Stimulated activated CD4-positive, alpha-beta T cell treated with anti-CD3 and anti-CD28 coated beads, TNF-alpha, amount 100 ng/mL, for 24 hours (primary cell): ENCODE measurements around the gene NPTXR.

Experiments used
- DNase-seq, 3 experiments: peaks; one replicate each; pipeline ENCODE4 v3.0.0-alpha.2; 2020; ENCODE audit warnings: low read depth in 3 of 3

NPTXR gene

DNA sequence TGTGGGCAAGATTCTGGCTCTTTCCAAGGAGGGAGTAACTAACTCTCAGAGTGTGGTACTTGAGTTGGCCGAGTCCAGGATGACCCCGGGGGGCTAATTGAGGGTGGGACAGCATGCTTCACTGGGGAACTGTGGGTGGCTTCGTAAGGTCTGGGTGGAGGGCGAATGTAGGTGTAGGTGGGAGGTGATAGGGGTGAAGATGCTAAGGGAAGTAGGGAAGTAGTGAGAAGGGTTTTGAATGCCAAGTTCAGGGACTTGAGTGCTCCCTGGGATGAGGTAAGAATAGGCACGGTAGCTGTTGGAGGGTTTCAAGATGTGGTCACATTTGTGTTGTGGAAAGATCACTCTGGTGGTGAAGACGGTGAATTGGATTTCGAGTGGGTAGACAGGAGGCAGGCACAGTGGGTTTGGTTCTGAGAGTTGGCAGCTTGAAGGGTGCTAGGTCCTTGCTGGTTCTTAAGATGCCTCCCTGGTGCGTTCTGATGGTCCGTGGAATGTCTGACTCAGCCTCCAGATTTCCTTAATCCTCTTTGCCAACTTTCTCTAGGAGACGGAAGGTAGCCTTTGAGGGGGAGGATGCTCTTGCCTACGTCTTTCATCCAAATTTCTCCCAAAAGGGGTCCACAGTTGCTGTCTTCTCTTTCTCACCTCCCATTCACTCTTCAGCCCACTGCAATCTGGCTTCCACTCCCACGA is 47.4 kb downstream of the NPTXR start:
- DNase-seq, result no peak

DNA sequence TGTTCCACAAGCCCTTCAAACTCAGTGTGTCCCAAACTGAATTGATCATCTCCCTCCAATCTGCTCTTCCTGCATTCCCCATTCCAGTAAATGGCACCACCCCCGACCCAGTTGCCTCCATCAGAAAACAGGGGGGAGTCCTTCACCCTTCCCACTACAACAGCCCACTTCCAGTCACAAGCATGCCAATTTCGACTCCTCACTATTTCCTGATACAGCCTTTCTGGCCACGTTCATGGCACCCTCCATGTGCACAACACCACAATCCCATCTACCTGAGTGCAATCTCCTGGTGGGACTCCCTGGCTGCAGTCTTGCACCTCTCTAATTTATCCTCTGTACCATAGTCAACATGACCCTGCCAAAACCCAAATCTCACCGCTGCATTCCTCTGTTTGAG is 48.3 kb downstream of the NPTXR start:
- no peak for DNase-seq

DNA sequence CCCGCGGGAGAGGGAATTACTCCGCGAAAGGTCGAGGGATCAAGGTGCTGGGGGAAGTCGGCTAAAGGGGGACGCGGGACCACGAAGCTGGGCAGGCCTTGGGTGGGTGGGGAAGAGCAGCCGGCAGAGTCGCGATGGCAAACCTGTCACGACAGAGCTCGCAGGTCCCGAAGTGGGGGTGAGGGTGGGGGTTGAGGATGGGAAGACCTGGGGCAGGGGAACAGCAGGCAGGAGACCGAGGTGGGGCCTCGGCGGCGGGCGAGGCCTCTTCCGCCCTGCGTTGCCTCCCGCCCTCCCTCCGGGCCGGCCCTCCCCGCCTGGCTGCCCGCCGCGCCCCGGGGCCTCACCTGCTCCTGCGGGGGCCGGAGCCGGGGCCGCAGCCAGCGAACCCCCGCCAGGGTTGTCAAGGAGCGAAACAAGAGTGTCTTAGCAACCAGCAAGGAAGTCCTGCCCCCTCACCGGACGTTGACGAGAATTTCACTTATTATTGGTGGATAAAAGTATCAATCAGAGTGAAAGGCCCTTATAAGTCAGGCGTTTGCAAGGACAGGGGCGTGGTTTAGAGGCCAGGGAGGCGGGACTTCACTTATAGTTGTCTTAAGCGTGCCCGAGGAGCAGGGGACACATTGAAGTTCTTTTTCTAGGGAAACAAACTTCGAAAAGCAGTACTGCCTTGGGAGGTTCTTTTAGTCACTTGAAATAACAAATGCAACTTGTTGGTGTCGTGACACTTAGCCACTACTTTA is 49.9 kb downstream of the NPTXR start, which contains the start of gene DNAL4:
Gene DNAL4, minus strand, starts transcription at position 423 of the 746 bp plus-strand sequence. CDS start 11,412 bp downstream, outside the sequence.
- peak; percentile 77 to 93 (median 91) for DNase-seq

DNA sequence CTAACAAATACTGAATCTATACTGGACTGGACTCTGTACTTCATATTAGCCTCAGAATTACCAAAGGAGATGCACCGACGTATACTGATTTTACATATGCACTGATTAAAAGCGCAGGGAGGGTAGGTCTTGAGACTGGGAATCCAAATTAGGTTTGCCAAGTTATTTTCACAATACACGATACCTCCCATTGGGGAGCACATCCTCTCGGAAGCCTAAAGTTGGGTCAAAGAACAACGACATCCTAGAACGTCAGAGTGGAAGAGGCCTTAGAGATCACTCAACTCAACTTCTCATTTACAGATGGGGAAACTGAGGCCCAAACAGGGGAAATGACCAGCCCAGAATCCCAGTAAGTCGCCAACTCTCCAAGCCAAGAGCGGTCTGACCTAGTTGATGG is 50.5 kb downstream of the NPTXR start:
- DNase-seq, result no peak

DNA sequence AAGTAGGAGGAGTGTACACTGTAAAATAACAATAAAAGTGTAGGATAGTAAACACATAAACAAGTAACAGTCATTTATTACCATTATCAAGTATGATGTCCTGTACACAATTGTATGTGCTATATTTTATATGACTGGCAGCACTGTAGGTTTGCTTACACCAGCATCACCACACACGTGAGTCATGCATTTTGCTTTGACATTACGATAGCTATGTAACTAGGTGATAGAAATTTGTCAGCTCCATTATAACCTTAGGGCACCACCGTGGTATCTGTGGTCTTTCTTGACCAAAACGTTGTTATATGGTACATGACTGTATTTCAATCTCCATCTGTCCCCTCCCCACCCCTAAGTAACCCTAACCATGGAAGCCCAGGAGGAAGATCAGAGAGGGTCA is 51.0 kb downstream of the NPTXR start:
- DNase-seq, result no peak

DNA sequence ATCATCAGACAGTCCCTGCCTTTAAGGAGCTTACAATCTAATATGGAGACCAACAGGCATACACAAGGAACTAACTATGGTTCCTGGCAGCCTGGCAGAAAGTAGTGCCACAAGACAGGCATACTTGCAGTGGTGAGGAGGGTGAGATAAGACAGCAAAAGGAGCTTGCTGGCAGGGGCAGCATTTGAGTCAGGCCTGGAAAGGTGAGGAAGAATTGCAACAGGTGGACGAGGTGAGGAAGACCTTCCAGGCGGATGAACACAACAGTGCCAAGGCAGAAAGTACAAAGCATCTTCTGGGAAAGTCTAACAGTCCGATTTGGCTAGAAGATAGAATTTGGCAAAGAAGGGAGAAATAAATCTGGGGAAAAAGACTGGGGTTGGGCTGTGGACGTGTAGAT is 54.2 kb downstream of the NPTXR start:
- no peak for DNase-seq

DNA sequence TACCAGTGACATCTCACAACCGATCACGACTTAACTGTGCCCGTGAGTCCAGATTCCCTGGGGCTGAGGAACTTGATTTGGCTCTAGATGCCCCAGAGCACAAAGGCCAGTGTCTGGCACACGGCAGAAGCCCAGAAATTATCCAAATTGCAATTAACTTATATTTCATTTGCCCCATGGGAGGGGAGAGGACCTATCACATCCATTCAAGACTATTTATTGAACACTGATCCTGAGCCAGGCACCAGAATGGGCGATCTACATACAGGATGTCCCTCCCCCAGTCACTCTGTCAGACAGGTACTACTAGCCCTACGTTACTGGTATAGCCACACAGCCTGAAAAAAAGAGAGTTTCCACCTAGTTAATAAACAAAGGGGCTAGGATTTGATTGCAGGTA is 55.0 kb downstream of the NPTXR start:
- DNase-seq, result no peak

DNA sequence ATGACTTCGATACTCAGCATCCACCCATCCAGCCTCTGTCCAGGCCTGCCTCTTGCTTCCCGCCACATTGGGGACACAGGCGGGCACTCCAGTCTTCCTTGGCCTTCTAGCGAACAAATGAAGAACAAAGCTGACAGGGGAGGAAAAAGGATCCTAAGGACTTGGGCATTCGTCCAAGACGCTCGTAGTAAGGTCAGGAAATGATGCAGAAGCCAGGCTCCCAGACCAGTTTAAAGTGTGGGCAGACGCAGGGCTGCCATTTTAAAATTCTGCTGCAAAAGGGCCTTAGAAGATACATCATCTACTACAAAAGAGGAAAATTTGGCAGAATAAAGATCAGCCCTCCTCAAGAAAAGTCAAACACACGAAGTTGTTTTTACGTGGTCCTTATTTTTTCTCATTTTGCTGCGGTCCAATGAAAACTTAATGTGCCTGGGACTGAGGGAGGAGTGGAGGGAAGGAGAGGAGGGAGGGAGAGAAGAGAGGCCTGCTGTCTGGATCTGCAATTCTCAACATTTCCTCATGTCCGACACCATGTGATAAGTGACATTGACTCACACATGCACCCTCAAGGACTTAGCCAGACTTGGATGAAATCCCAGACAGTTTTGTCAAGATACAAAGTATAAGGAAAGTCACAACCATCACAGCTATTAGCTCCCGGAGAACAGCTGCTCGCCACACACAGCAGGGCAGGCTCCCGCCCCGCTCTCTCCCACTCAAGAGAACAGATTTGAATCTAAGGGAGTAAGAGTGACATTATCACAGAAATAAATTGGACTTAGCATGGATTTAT is 55.6 kb downstream of the NPTXR start:
- no peak for DNase-seq

DNA sequence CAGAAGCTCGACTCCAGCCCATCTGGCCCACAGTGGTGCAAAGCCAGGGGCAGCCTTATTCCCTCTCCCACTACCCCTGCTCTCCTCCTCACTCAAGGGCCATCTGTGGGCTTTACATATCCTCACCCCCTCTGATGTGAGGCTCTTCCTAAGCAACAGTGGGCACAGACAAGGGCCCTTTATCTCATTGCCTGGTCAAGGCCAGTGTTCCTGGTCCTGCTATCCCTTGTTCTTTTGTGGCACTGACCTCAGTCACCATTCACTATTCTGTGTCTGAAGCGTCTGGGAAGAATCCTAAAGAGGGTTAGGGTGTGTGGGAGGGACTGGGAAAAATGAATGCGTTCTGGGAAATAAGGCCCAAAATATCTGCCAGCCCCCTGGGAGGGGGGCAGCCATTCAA is 57.2 kb downstream of the NPTXR start:
- DNase-seq, result no peak

DNA sequence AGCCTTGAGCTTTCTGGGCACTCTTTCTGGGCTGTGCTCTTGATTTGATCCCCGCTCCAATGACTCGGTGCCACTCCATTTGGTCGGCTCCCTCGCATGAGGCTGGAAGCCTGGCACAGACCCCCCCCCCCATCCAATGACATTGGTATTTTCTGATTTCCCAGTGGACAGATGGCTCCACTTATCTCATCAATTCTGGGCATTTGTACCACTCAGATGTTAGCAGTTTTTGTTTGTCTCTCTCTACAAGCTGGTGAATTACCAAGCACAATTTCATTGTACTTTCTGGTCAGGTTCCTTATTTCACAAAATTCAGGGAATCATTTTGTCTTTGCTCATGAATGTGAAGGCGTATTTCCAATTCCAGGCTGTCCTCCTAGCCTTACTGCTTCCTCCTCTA is 59.0 kb downstream of the NPTXR start:
- no peak for DNase-seq

DNA sequence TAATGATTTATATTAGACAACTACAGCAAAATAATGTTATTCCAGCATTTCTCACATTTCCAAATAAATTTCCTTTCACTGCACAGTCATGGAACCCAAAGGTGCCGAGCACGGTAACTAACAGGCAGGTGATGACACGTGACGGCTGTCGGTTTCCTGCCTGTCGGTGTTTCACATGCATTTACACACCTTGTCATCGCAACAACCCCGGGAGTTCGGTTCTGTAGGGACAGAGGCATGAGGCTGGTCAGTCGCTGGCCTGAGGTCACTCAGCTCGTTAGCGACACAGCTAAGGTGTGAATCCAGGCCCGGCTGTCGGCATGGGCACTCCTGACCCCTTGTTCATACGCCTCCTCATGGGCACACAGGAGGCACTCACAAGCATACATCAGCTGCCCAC is 59.8 kb downstream of the NPTXR start:
- DNase-seq, result no peak

DNA sequence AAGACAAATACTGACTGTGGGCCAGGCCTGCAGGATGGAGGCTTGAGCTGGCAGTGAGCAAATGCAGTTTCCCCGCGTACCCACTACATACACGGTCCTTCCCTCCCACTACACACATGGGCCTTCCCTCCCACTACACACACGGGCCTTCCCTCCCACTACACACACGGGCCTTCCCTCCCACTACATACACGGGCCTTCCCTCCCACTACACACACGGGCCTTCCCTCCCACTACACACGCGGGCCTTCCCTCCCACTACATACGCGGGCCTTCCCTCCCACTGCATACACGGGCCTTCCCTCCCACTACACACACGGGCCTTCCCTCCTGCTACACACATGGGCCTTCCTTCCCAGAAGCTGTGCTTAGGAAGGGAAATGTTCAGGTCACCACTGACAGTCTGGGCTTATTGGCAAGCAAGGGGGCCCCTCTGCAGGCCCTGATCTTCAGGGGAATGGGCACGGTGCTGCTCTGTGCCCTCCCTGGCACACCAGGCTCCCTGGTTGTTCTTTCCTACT is 60.7 kb downstream of the NPTXR start:
- DNase-seq, result no peak

DNA sequence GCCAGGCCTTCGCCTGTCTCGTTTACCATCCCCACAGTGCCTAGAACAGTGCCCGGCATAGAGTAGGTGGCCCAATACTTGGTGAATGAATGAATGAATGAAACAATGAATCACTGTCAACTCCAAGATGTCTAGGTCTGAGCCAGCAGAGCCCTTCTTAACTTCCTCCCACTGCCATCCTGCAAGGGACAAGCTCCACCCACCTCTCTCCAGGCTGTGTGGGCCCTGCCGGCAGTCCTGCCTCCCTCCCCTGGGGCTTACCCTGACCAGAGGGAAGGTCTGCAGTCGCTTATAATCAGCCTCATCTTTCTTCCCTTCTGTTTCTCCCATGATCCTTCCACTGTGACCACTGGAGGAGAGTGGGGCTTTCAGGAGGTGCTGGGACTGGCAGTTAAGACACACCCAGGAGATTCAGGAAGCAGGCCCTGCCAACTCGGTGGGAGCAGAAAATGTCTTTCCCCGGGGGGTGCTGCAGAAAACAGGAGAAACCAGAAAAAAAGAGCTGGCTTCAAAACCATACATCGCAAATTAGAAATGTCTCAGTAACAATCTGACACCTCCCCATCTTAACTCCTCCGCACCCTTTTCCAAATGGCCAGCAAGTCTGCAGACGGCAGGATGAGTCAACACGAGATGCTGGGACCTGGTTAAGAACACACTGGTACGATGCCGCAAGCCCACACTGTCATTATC is 61.3 kb downstream of the NPTXR start:
- DNase-seq, result no peak

DNA sequence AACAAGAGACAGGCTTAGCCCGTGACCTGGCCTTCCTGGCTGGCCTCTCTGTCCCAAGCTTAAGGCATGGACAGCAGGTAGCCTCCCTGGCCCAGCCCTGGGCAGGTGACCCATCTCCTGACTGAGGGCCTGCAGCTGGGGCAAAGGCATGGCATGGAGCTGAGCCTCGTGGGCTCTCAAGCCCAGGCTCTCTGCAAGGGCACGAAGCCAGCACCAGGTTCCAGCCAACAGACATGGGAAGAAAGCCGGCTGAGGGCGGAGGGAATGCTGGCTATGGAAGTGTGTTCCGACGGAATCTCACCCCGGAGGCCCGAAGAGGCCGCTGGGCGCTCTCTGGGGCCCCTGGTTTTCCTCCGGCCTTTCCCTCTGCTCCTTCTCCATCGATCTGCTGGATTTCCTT is 62.8 kb downstream of the NPTXR start:
- DNase-seq, result no peak

DNA sequence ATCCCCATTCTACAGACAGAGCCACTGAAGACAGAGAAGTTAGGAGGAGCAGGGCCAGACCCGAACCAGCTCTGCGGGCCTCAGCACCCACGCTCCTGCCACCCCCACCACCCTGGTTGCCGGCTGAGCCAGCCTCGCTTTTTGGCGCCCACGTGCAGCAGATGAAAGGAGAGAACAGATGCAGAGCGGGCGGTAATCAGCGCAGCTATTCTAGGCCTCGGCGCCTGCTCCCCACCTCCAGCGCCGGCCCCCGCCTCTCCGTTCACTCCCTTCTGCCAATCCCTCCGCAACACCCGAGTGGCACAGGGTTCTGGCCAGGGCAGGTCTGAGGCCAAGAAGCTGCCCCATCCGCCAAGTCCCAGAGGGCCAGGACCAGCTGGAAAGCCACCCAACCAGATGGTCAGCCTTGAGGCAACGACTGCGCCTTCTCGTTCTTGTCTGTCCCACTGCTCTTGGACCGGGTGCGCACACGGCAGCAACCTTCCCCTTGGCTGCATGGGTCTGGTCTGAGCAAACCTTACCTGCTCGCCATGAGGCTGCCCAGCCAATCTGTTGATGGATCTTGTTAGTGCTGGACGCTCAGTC is 66.6 kb downstream of the NPTXR start:
- DNase-seq, result no peak

DNA sequence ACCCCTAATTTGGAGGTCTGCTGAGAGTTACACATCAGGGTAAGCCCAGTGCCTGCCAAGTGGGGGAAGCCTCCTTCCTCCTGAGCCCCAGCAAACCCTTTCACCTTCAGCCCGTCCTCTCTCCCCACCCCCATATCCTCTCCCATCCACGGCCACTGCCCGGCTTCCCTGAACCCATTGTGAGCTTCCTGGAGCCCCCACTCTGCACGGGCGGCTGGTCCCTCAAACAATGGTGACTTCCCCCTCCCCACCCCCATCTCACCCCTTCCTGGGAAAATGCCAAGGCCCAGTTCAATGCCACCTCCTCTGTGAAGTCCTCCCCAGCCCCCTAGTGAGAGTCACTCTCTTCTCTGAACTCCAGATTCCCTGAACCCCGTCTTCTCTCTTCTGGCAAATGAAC is 67.7 kb downstream of the NPTXR start:
- no peak for DNase-seq

DNA sequence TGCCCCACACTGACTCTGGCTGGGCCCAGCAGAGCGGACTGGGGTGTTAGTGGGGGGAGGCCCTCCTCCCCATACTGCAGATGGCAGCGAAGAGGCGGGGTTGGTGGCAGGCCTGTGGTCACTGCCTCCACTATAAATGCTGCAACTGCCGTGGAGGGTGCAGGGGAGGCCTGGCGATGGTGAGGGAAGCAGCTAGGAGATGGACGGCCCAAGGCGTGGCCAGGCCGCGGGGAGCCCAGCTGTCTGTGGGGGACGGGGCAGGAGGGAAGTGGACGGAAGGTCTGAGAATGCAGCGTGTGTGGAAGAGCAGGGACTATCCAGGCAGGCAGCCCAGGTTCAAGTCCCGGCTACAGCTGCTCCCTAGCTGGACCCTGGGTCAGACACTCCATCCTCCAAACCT is 68.2 kb downstream of the NPTXR start:
- no peak for DNase-seq

DNA sequence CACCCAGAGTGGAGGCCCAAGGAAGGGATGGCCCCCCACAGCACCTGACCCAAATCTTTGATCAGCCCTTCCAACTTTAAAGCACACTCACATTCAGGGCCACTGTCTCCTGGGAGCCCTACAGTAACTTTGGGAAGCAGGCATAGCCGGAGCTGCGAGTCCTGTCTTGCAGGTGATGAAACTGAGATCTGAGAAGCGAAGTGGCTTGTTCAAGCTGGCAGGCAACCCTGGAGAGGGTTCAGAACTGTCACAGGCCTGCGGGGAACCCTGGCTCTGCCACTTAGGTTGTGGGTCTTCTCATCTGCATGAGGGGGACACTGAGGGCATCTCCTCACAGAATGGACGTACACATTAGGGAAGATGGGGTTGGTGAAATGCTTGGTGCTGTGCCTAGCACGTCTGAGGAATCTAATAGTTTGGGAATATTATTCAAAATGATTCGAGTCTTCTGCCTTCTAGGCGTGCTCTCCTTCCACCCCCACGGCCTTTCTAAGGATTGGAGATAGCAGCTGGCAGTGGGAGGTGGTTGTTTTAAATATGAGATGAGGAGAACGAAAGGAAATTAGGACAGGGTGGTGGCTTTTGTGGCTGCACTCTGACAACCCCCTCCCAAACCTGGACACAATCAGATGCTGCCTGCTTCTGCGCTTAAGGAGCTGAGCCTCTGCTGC is 69.2 kb downstream of the NPTXR start:
- no peak for DNase-seq

DNA sequence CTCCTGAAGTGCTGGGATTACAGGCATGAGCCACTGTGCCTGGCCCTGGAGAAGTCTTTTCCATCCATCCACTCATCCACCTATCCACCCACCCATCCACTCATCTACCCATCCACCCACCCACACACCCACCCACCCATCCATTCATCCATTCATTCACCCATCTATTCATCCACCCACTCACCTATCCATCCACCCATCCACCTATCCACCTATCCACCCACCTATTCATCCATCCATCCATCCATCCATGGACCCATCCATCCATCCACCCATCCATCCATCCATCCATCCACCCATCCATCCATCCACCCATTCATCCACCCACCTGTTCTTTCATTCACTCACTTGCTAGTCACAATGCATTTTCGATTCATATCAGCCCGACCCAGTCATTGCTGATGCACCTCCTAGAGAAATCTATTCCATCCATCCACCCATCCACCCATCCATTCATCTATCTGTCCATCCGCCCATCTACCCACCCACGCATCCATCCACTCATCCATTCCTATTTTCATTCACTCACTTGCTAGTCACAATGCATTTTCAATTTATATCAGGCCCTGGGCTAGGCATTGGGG is 70.4 kb downstream of the NPTXR start:
- no peak for DNase-seq

DNA sequence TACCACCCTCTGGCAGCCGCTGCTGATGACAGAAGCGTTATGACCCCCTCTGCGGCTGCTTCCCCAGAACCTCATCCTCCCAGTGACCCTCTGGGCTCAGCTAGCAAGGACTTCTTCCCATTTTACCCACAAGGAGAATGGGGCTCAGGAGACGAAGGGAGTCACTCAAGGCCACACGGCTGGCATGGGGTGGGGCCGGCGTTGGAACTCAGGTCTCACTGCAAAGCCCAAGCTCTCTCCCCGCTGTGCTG is 71.3 kb downstream of the NPTXR start:
- DNase-seq, result no peak
